AG04450 (cell line): ENCODE measurements around the gene AK1. TPM values are rescaled to one million over a fixed set of nuclear protein-coding genes. Genes with fewer than 3 reads are reported as not detected.

Source experiments
- CTCF ChIA-PET: fragments of 300-600, 350-600 bp; formaldehyde crosslinking; extraction: SDS; loops from one replicate; lab custom pipeline; 2022; ENCODE audit warnings: antibody characterized with exemption, inconsistent platforms; lab: Charles Lee
- POLR2A ChIA-PET: fragments of 350-600 bp; formaldehyde crosslinking; extraction: SDS; loops from one replicate; lab custom pipeline; 2021; ENCODE audit warnings: antibody characterized with exemption, inconsistent platforms; lab: Yijun Ruan, JAX
- DNase-seq: peaks from one replicate; pipeline ENCODE4 v3.0.0-alpha.2; 2011; ENCODE audit warnings: low read depth, low spot score
- H3K27ac ChIP-seq: one replicate; pipeline ENCODE4 v1.5.1; 2012; ENCODE audit warnings: low read depth, low read length, control low read depth
- H3K27me3 ChIP-seq: one replicate; pipeline ENCODE4 v1.6.0; 2012; ENCODE audit warnings: low read length; ENCODE audit not compliant: control insufficient read depth, insufficient read depth
- H3K4me3 ChIP-seq: 2 replicates; pipeline ENCODE4 v1.5.1; 2011; ENCODE audit warnings: mild to moderate bottlenecking, low read depth, low read length, control low read depth
- H3K9me3 ChIP-seq: 2 replicates; pipeline ENCODE4 v1.5.1; 2012; ENCODE audit warnings: low read length; ENCODE audit not compliant: control insufficient read depth, insufficient read depth
- CTCF ChIP-seq: IDR thresholded peaks from 2 replicates; pipeline ENCODE4 v1.5.1; 2011; ENCODE audit warnings: low read depth, low read length, control low read depth, inconsistent platforms
- polyA plus RNA-seq: library from polyadenylated mRNA; depleted of rRNA; stranded (reverse); fragments of >200 nt; gene quantifications from 2 replicates; pipeline ENCODE4 v1.2.3, GENCODE V29; 2011

Gene AK1
- polyA plus RNA-seq, 1 experiment: 75.9 TPM

DNA sequence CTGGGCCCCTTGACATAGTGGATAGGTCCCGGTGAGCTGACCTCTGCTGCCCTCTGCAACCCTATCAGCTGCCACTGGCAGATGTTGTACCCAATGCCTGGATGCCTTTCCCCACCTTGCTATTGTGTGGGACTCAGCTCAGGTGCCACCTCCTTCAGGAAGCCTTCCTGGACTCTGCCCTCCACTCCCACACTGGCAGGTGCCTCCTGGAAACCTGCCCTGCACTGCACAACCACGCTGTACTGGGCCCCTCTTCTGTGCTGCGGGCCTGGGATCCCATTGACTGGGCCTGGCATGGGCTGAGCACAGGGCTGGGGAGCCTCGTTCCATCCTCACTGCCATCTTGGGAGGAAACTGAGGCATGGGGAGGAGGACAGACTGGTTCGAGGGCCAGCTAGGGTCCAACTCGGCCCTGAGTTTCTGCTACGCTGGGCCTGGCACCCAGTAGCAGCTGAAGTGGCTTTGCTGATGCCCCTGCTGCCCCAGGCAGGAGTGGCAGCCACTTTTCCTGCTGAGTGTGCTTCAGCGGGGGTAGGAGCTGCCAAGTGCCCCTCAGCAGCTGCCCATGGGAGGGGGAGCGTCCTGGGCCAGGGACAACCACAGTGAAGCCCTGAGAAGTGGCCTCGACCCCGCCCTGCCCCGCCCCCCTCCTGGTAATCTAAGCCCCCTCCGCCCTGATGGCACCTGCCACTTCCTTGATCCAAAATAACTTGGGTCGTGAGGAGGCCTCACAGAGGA is 1.3 kb downstream of the AK1 start:
- Histone ChIP-seq H3K27ac (no peak overlapping the region), H3K27me3 (no peaks in the 10 kb centered on the region), H3K9me3 (no peaks in the 10 kb centered on the region; the same call in 1 of the 2 replicates), H3K4me3 (peak overlapping the region; percentile 20; the same call in 1 of the 2 replicates)
- no peak for TF ChIP-seq CTCF
- POLR2A ChIA-PET: interaction anchor here (0.5 to 1.3 kb wide), 4 partner anchors 21 to 152 kb away, joined by 3 to 4 read pairs (median 4); no protein-coding TSS in a partner anchor
- CTCF ChIA-PET: interaction anchor here (1.0 to 1.2 kb wide), 3 partner anchors 45 to 141 kb away, joined by 3 to 4 read pairs (median 4); partner anchors contain the start of gene TOR2A
- DNase-seq: no peak

DNA sequence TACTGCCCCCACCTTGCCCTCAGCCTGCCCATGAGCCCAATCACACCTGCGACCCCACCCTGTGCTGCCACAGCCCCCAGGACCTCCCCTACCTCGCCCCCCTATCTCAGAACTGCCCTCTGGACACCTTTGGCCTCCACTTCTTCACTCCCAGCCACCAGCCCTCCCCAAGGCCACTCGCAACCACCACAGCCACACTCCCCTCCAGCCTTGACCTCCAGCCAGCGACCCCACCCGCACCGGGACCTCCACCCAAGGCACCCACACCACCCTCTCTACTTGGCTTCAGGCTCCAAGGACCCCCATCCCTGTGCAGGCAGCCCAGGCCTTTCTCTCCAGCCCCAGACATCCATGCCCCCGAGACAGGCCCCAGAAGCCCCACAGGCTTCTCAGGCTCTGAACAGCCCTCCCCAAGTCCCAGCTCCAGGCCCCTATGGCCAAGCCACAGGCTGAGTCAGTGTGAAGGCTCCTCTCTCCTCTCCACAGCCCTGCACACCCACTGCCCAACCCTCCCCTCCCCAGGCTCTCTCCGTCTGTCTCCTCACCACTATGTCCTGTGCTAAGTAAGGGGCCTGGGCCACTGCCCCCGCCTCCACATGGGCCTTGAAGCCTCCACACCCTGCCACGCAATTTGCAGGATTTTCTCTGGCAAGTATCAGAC is 2.0 kb downstream of the AK1 start:
- ChIA-PET CTCF (interaction anchor here (0.6 to 1.2 kb wide), 2 partner anchors 116 to 140 kb away, joined by 4 read pairs; partner anchors contain the start of gene TOR2A), POLR2A (no interaction called here)
- H3K9me3 ChIP-seq: no peaks in the 10 kb centered on the region; the same call in 1 of the 2 replicates
- no peaks in the 10 kb centered on the region for H3K27me3 ChIP-seq
- no peak for TF ChIP-seq CTCF
- H3K27ac ChIP-seq: no peak overlapping the region
- no peak for DNase-seq
- peak overlapping the region; percentile 20; the same call in 1 of the 2 replicates for H3K4me3 ChIP-seq

GRCh38 chr9:127874301-127875221 is 2.9 kb downstream of the AK1 start:
- ChIA-PET POLR2A (interaction anchor here (0.6 to 2.5 kb wide), 4 partner anchors 11 to 114 kb away, joined by 3 to 5 read pairs (median 4); no protein-coding TSS in a partner anchor), CTCF (interaction anchor here (0.6 to 1.2 kb wide), 5 partner anchors 47 to 140 kb away, joined by 3 to 5 read pairs (median 4); partner anchors contain the start of genes CDK9 and TOR2A)
- DNase-seq: no peak
- Histone ChIP-seq H3K9me3 (no peaks in the 10 kb centered on the region; the same call in 1 of the 2 replicates), H3K27me3 (no peaks in the 10 kb centered on the region), H3K27ac (no peak overlapping the region), H3K4me3 (no peak overlapping the region)
- no peak for TF ChIP-seq CTCF

DNA sequence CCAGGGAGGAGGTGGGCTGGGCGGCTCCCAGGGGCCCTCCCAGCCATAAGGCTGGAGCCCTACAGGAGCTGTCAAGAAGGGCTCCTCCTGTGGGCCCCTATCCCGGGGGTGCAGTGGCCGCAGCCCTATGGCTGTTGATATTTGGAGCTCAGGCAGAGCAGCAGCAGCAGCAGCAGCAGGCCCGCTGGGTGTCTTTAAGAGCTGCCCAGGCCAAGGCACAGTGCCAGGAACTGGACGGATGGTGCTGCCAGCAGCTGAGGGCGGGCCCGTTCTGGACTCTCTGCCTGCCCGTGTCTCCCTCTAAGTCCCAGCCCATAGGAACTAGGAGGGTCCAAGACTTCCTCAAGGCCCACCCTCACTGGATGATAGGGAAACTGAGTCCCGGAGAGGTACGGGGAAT is 3.6 kb downstream of the AK1 start:
- TF ChIP-seq CTCF: no peak
- CTCF ChIA-PET: interaction anchor here (0.6 to 1.1 kb wide), 3 partner anchors 48 to 132 kb away, joined by 3 to 5 read pairs (median 3); partner anchors contain the start of gene CDK9
- Histone ChIP-seq H3K27me3 (no peaks in the 10 kb centered on the region), H3K9me3 (no peaks in the 10 kb centered on the region; the same call in 1 of the 2 replicates), H3K4me3 (no peak overlapping the region), H3K27ac (no peak overlapping the region)
- no peak for DNase-seq
- POLR2A ChIA-PET: interaction anchor here (0.6 to 2.5 kb wide), 4 partner anchors 11 to 113 kb away, joined by 3 to 5 read pairs (median 4); no protein-coding TSS in a partner anchor
